HCT116 (cell line): Measurements from ENCODE around the gene PACRG. TPM values are rescaled to one million over a fixed set of nuclear protein-coding genes. Genes with fewer than 3 reads are reported as not detected.

ENCODE experiments used
- ATAC-seq: fragments of 200-7000 bp; cut with Tn5 transposase; 2 replicates; pipeline ENCODE4 v1.9.1; 2020; ENCODE audit warnings: mild to moderate bottlenecking, moderate library complexity
- BruUV-seq: library from RNA; stranded (reverse); fragments of 400-500 nt; replicated peaks from 2 replicates; lab custom pipeline; 2021; lab: Mats Ljungman, UMichigan
- CTCF ChIA-PET: fragments of 300-600 bp; sonication (Branson Sonifier 250); formaldehyde crosslinking; loops from one replicate; lab custom pipeline; 2021; ENCODE audit warnings: antibody characterized with exemption; lab: Charles Lee
- POLR2A ChIA-PET: fragments of 300-600, 350-600 bp; sonication (Branson Sonifier 250); formaldehyde crosslinking; loops from one replicate; lab custom pipeline; 2021; ENCODE audit warnings: antibody characterized with exemption; lab: Charles Lee
- RAD21 ChIA-PET, 2 experiments: fragments of 300-600 bp; sonication (Branson Sonifier 250); formaldehyde crosslinking; loops; one replicate each; lab custom pipeline; 2023; ENCODE audit warnings: low total read pairs in 2 of 2; ENCODE audit not compliant: uncharacterized antibody in 2 of 2, unreplicated experiment in 2 of 2, low non-redundant PET in 1 of 2; lab: Charles Lee
- DNase-seq: peaks from one replicate; pipeline ENCODE4 v3.0.0-alpha.2; 2010; ENCODE audit warnings: low read depth, low spot score
- H2AFZ ChIP-seq: fragments of 200-600 bp; shearing (Covaris generic), sonication (generic); 2 replicates; pipeline ENCODE4 v1.6.1; 2017; ENCODE audit warnings: low read depth, mixed run types, mixed read lengths, antibody characterized with exemption, low read length; ENCODE audit not compliant: poor library complexity, severe bottlenecking
- H3K27ac ChIP-seq: 2 replicates; pipeline ENCODE4 v1.5.1; 2012; ENCODE audit warnings: low read depth, low read length
- H3K27me3 ChIP-seq: fragments of 200-600 bp; sonication (generic); 2 replicates; pipeline ENCODE4 v1.6.1; 2016; ENCODE audit warnings: mixed run types, low read length, mixed read lengths; ENCODE audit not compliant: insufficient read depth
- H3K36me3 ChIP-seq, 2 experiments: fragments of 200-500 bp in 1 of 2; fragments of 200-600 bp in 1 of 2; sonication (Bioruptor generic) in 1 of 2; sonication (generic) in 1 of 2; 2 replicates each; pipeline versions ENCODE4 v1.5.1 to v1.6.1; 2014 to 2016; ENCODE audit warnings: low read length in 2 of 2, inconsistent platforms in 1 of 2, mixed read lengths in 1 of 2, mixed run types in 1 of 2; ENCODE audit not compliant: insufficient read depth in 2 of 2, control insufficient read depth in 1 of 2
- H3K4me1 ChIP-seq, 2 experiments: fragments of 200-600 bp in 1 of 2; sonication (generic) in 1 of 2; 2 replicates each; pipeline versions ENCODE4 v1.5.1 to v1.6.1; 2012 to 2017; ENCODE audit warnings: low read length in 2 of 2, inconsistent platforms in 1 of 2, mild to moderate bottlenecking in 1 of 2, mixed read lengths in 1 of 2, mixed run types in 1 of 2, moderate library complexity in 1 of 2; ENCODE audit not compliant: insufficient read depth in 2 of 2, control insufficient read depth in 1 of 2
- H3K4me2 ChIP-seq: fragments of 200-600 bp; sonication (generic); 2 replicates; pipeline ENCODE4 v1.6.1; 2017; ENCODE audit warnings: mixed run types, low read length, mixed read lengths
- H3K4me3 ChIP-seq, 2 experiments: fragments of 200-600 bp in 1 of 2; sonication (generic) in 1 of 2; replicated peaks in 1 of 2; 2 replicates each; pipeline ENCODE4 v1.5.1; 2011 to 2016; ENCODE audit warnings: low read length in 2 of 2, control low read depth in 1 of 2, low read depth in 1 of 2, mild to moderate bottlenecking in 1 of 2, mixed read lengths in 1 of 2, mixed run types in 1 of 2
- H3K79me2 ChIP-seq: fragments of 200-600 bp; sonication (generic); 2 replicates; pipeline ENCODE4 v1.6.1; 2017; ENCODE audit warnings: mild to moderate bottlenecking, mixed run types, low read length, moderate library complexity, mixed read lengths; ENCODE audit not compliant: insufficient read depth
- H3K9ac ChIP-seq: fragments of 200-600 bp; sonication (generic); 2 replicates; pipeline ENCODE4 v1.6.1; 2016; ENCODE audit warnings: low read length, mixed read lengths
- H3K9me2 ChIP-seq: fragments of 200-600 bp; sonication (generic), shearing (Covaris generic); 2 replicates; pipeline ENCODE4 v1.6.1; 2017; ENCODE audit warnings: mixed run types, mild to moderate bottlenecking, moderate library complexity; ENCODE audit not compliant: insufficient read depth
- H3K9me3 ChIP-seq, 2 experiments: fragments of 200-500 bp in 1 of 2; fragments of 200-600 bp in 1 of 2; sonication (Bioruptor generic) in 1 of 2; sonication (generic) in 1 of 2; 2 replicates each; pipeline ENCODE4 v1.6.1; 2014 to 2017; ENCODE audit warnings: low read length in 2 of 2, mixed read lengths in 2 of 2, inconsistent platforms in 1 of 2, low read depth in 1 of 2, mild to moderate bottlenecking in 1 of 2, mixed run types in 1 of 2, moderate library complexity in 1 of 2; ENCODE audit not compliant: control insufficient read depth in 1 of 2, insufficient read depth in 1 of 2
- H4K20me1 ChIP-seq: fragments of 200-600 bp; sonication (generic), shearing (Covaris generic); 2 replicates; pipeline ENCODE4 v1.6.1; 2017; ENCODE audit warnings: mixed run types, mild to moderate bottlenecking, moderate library complexity; ENCODE audit not compliant: insufficient read depth
- ELF1 ChIP-seq: IDR thresholded peaks from 2 replicates; pipeline ENCODE4 v1.6.1; 2012; ENCODE audit warnings: low read depth, borderline replicate concordance
- EZH2phosphoT487 ChIP-seq: fragments of 200-600 bp; IDR thresholded peaks from 2 replicates; pipeline ENCODE4 v1.6.1; 2018; ENCODE audit warnings: antibody characterized with exemption, borderline replicate concordance
- JUND ChIP-seq: IDR thresholded peaks from 2 replicates; pipeline ENCODE4 v1.6.1; 2012
- intact Hi-C: fragments of 100-400 bp; cut with micrococcal nuclease; formaldehyde crosslinking; loops from 2 replicates; pipeline ENCODE4 v1.10.0; 2022
- total RNA-seq: library from RNA; stranded (reverse); gene quantifications from one replicate; pipeline ENCODE4 v1.2.1, GENCODE V29; 2021; ENCODE audit not compliant: unreplicated experiment
- TF ChIP-seq, protein P1 (sequence below): IDR thresholded peaks from 2 replicates; pipeline ENCODE4 v1.6.1; 2012
- TF ChIP-seq, protein P2 (sequence below): IDR thresholded peaks from 2 replicates; pipeline ENCODE4 v1.6.1; 2012; ENCODE audit warnings: low read depth

The PACRG gene
- total RNA-seq, 1 experiment from 2014 or later: 0.71 TPM

DNA sequence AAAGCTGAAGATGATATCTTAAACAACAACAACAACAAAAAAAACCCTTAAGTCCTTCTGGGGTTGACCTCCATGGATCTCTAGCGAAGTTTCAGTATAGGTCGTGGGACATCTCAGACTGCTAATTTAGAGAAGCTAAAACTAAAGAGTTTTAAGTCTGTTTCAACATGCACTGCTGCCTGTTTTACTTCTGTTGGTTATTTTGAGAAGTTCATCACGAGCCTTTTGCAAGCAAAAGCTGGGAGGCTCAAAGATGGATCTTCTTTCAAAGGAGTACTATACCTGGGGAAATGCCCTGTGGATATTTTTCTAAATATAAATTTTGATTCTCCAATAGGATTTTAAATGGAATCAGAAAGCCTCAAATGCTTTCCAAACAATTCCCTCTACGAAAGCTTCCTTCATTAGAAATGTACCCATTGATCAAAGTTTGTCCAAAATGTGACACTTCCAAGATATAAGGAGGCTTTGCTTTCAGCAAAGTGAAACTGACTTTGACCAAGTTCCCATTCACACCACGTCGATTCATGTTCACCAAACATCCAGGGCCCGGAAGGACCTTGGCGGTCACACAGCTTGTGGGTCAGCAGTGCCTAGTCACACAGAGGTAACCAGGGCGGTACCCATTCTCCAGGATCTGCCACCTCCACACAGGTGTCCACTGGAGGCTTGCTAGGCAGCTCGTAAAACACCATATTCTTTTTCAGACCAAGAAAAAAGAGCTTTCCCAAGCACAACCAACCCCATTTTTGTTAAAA is 592.0 kb downstream of the PACRG start:
- no peak overlapping the region for H2AFZ ChIP-seq
- ChIA-PET POLR2A (no interaction called here), RAD21 (no interaction called here), CTCF (no interaction called here)
- H3K4me1 ChIP-seq: no peaks in the 10 kb centered on the region
- no peak for DNase-seq
- no TSS peak for BruUV-seq
- no peaks in the 10 kb centered on the region for H4K20me1 ChIP-seq
- H3K9me3 ChIP-seq: no peaks in the 10 kb centered on the region; a peak in 1 of 4 replicates
- no peak overlapping the region for H3K4me3 ChIP-seq
- no peaks in the 10 kb centered on the region for H3K79me2 ChIP-seq
- H3K9me2 ChIP-seq: no peaks in the 10 kb centered on the region
- H3K27ac ChIP-seq: no peak overlapping the region
- H3K36me3 ChIP-seq: no peaks in the 10 kb centered on the region
- intact Hi-C loops: no loop called here
- ATAC-seq: no peak
- no peak overlapping the region for H3K9ac ChIP-seq
- TF ChIP-seq, protein P1, sequence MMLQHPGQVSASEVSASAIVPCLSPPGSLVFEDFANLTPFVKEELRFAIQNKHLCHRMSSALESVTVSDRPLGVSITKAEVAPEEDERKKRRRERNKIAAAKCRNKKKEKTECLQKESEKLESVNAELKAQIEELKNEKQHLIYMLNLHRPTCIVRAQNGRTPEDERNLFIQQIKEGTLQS: no peak
- TF ChIP-seq JUND (no peak), EZH2phosphoT487 (no peak), ELF1 (no peak)
- TF ChIP-seq, protein P2, sequence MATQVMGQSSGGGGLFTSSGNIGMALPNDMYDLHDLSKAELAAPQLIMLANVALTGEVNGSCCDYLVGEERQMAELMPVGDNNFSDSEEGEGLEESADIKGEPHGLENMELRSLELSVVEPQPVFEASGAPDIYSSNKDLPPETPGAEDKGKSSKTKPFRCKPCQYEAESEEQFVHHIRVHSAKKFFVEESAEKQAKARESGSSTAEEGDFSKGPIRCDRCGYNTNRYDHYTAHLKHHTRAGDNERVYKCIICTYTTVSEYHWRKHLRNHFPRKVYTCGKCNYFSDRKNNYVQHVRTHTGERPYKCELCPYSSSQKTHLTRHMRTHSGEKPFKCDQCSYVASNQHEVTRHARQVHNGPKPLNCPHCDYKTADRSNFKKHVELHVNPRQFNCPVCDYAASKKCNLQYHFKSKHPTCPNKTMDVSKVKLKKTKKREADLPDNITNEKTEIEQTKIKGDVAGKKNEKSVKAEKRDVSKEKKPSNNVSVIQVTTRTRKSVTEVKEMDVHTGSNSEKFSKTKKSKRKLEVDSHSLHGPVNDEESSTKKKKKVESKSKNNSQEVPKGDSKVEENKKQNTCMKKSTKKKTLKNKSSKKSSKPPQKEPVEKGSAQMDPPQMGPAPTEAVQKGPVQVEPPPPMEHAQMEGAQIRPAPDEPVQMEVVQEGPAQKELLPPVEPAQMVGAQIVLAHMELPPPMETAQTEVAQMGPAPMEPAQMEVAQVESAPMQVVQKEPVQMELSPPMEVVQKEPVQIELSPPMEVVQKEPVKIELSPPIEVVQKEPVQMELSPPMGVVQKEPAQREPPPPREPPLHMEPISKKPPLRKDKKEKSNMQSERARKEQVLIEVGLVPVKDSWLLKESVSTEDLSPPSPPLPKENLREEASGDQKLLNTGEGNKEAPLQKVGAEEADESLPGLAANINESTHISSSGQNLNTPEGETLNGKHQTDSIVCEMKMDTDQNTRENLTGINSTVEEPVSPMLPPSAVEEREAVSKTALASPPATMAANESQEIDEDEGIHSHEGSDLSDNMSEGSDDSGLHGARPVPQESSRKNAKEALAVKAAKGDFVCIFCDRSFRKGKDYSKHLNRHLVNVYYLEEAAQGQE: no peak
- no peak overlapping the region for H3K4me2 ChIP-seq
- H3K27me3 ChIP-seq: no peaks in the 10 kb centered on the region
